Caki2 (cell line): ENCODE measurements around the gene C6orf141. TPM values are rescaled to one million over a fixed set of nuclear protein-coding genes. Genes with fewer than 3 reads are reported as not detected.

Source experiments
- DNase-seq: peaks from one replicate; pipeline ENCODE4 v3.0.0-alpha.2; 2015; ENCODE audit warnings: low read depth
- in situ Hi-C: cut with HindIII; loops from 2 replicates; pipeline ENCODE4 v1.10.0; 2016; ENCODE audit warnings: low sequenced_read_pairs, low pct_unique_long_range_greater_than_20kb, mixed read lengths
- total RNA-seq: library from RNA; depleted of rRNA; stranded (reverse); fragments of >200 nt; shearing (Covaris generic); gene quantifications from 2 replicates; pipeline ENCODE4 v1.2.3, GENCODE V29; 2014; ENCODE audit warnings: low replicate concordance; rRNA removed

The C6orf141 gene
- not detected in 2 replicates for total RNA-seq

DNA sequence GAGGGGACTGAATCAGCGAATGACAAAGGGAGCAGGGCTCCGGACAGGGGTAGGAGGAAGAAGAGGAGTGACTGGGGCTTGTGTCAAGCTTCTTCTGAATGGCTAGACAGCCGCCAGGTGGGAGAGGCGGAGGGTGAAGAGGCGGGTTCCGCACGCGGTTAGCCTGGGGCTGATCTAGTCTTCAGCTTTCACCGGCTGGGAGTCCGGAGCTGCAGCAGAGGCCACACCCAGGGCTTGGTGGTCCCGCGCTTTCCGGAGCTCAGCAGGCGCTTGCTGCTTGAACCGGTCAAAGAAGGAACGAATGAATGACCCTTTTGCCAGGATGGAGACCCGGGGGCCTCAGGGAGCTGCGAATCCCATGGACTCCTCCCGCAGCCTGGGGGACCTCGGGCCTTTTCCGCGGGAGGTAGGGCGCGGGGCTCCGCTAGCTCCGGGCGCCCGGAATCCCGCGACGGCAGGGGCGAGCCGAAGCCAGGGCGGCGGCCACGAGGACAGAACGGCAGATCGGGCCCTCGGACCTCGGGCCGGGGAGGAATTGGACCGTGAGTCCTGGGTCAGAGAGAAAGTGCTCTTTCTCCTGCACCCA lies at the start of gene C6orf141:
C6orf141 (plus strand) TSS at position 177 of the 586 bp plus-strand sequence; CDS start at position 302, 125 bp downstream.
- no peak for DNase-seq

DNA sequence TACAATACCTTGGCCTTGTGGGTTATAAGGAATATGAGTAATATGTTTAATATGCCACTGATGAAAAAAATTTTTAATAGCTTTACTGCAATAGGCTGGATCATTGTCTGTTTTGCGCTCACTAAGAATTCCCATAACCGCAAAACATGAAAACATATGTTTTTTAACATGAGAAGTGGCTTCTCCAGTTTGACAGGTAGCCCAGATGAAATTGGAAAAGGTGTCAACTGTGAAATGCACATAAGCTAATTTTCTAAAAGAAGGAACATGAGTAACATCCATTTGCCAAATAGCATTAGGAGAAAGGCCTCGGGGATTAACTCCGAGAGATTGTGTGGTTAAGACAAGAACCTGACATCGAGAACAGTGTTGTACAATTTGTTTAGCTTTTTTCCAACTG lies 45.8 kb upstream of the C6orf141 start:
- no peak for DNase-seq
- in situ Hi-C loops, result no loop called here

More for the DNA sequence above, at the start of gene C6orf141:
- in situ Hi-C loops, result no loop called here

DNA sequence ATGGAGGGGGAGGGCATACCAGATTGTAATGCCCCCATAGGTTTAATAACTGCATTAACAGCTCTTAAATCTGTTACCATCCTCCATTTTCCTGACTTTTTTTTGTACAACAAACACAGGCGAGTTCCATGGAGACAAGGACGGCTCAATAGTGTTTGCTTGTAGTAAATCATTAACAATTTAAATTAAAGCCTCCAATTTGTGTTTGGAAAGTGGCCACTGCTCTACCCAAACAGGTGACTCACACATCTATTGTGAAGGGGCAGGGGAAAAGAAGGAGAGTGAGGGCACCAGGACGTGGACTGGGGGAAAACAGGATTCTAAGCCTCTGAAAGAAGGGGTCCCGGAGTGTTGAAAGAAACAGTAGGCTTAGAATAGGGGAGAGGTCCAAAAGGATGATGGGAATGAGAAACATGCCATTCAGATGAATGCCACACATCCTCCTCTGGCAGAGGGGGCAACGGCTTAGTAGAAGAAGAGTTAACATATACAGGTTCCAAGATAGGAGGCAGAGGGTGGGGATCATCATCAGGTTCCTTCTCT lies 43.8 kb upstream of the C6orf141 start:
- in situ Hi-C loops, result no loop called here
- no peak for DNase-seq

DNA sequence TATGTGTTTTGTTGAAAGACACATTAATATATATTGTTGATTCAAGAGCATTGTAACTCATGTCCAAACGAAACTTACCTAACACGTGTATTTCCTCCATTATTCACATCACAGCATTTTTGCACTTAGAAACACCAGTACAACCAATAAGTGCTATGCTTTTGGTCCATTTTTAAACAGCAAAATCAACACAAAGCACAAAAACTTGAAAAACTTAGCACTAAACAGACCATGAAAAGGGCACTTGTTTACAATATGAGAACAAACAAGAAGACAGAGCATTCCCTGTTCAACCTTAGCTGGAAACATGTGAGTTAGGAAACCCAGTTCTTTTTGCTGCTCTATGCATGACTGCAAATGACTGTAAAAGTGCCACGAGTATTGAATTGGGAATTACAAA lies 41.1 kb upstream of the C6orf141 start:
- in situ Hi-C loops, result no loop called here

DNA sequence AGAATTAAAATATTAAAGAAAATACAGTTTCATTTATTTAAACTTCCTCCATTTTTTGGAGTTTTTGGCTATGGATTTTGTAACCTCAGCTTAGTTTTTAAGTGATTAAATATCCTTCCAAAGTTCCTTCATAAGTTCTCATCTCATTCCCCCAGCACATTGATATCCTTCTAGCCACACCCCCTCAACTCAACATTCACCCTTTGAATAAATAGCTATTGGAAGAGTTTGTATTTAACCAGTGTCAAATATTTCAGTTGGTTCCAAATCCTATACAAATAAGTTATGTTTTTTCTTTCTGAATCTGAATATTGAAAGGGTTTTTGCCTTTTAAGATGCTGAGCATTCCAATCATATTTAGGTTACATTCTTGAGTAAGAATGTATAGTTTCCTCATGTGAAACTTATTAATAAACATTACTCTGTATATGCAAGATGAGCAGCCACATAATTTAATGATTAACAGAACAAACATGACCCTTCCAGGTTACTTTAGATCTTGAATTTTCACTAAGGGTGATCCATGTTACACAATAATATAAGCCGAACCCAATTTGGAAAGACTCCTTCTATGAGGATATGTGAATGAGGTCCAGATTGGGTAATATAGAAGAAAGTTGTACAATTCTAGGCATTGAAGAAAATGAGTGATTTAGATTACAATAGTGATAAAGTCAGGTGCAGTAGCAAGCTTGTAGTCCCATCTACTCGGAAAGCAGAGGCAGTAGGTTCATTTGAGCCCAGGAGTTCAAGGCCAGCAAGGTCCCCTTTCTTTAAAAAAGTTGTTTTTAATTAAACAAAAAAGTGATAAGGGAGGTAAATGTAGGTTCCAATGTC lies 37.1 kb upstream of the C6orf141 start:
- in situ Hi-C loops, result no loop called here
- no peak for DNase-seq

More for the DNA sequence above, 41.1 kb upstream of the C6orf141 start:
- DNase-seq, result no peak

DNA sequence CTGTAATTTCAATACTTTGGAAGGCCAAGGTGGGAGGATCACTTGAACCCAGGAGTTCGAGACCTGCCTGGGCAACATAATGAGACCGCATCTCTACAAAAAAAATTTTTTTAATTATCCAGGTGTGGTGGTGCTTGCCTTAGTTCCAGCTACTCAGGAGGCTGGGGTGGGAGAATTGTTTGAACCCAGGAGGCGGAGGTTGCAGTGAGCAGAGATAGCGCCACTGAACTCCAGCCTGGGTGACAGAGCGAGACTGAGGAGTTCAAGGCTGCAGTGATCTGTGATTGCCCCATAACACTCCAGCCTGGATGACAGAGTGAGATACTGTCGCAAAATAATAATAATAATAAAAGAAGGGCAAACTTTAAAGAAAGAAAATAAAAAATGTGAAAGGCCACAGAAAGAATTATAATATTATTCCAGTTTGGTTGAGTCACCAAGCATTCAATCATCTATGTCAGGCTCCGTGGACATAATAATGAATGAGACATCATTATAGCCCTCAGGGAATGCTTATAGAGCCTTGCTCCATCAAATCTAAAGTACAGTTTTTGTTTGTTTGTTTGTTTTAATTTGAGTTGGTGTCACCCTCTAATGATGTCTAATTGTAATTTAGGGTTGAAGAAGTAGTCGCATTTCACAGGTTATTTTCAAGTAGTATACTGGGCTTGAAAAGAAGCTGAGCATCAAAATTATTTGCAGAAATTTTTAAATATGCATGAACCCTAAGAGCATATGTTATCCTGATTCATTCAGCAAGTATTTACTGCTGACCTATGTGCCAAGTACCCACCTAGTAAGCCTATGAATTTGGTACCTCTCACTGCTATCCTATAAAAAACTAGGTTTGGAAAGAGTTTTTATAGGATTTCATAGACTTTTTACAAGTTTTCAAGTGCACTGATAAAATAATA lies 35.6 kb upstream of the C6orf141 start:
- in situ Hi-C loops, result no loop called here
- DNase-seq, result no peak

DNA sequence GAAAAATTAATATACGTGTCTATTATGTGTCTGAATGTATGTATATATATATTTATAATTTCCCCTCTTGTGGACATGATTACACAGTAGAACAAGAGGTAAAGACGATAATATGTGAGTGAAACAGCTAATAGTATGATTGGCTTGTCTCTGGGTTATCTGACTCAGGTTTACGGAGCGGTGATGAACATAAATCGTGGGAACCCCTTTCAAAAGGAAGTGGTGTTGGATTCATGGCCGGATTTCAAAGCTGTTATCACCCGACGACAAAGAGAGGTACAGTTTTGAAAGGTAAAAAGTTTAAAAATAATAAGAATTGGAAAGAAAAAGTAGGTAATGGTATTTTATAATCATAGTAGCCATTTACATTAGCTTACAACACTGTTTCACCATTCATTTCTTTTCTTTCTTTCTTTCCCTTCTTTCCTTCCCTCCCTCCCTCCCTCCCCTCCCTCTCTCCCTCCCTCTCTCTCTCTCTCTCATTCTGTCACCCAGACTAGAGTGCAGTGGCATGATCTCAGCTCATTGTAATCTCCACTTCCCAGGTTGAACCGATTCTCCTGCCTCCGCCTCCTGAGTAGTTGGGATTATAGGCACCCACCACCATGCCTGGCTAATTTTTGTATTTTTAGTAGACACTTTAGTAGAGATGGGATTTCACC lies 34.9 kb upstream of the C6orf141 start:
- in situ Hi-C loops, result no loop called here
- no peak for DNase-seq

GRCh38 chr6:49516147-49516505 lies 34.3 kb upstream of the C6orf141 start:
- in situ Hi-C loops, result no loop called here
- no peak for DNase-seq

GRCh38 chr6:49517919-49518318 lies 32.5 kb upstream of the C6orf141 start:
- DNase-seq, result no peak
- in situ Hi-C loops, result no loop called here

GRCh38 chr6:49519660-49520059 lies 30.8 kb upstream of the C6orf141 start:
- in situ Hi-C loops, result no loop called here

DNA sequence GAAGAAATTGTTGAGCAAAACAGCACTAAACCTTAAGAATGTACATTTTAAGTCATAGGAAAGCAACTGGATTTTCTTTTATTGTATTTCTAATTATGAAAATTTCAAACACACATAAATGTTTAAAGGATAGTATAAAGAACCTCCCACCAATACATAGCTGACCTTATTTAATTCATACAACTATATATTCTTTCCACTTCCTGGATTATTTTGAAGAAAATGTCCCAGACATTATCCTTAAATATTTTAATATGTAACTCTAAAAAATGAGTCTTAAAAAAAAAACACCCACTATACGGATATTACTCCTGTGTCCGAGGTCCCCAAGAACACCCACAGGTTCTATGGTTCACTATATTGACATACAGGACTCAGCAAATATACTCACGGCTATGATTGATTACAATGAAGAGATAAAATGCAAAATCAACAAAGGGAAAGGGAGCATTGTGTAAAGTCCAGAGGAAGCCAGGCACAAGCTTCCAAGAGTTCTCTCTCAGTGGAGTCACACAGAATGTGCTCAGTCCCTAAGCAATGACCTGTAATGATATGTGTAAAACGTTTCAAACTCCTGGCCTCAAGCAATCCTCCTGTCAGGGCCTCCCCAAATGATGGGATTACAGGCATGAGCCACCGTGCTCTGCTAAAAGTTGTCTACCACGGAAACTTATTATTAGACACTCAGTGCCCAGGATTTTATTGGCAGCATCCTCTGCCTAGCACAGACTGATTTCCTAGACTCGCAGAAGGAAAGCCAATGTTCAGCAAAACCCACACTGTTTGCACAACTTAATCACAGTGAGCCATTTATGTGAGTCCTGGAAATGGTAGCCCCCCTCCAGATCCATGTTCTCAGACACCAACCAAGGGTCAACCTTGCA lies 27.5 kb upstream of the C6orf141 start:
- in situ Hi-C loops, result no loop called here
- DNase-seq, result no peak

More at GRCh38 chr6:49519660-49520059, 30.8 kb upstream of the C6orf141 start:
- no peak for DNase-seq

DNA sequence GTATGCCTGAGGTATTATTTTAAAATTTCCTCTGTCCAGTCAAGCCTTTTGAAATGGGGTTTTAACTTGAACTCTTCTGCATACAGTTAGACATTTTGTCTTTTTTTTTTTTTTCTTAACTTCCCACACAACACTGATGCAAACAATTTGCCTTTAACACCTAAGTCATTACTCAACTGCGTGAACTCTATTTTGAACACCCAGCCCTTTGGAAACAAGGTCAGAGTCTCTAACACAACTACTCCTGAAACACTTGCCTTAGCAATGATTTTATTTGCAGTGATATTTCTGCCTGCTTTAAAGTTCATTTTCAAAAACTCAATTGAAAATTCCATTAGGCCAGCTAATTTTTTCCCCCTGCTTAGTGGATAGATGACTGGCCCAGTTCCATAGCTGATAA lies 26.6 kb upstream of the C6orf141 start:
- in situ Hi-C loops, result no loop called here
- DNase-seq, result no peak

DNA sequence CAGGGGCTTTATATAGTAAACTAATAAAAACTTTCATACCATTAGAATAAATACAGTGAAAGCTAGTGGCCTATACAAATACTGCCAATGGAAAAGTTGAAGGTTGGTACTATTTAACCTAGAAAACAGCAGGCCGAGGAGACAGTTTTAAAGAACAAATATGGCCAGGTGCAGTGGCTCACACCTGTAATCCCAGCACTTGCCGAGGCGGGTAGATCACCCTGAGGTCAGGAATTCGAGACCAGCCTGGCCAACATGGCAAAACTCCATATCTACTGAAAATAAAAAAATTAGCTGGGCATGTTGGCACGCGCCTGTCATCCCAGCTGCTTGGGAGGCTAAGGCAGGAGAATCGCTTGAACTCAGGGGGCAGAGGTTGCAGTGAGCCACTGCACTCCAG lies 25.9 kb upstream of the C6orf141 start:
- in situ Hi-C loops, result no loop called here
- no peak for DNase-seq

DNA sequence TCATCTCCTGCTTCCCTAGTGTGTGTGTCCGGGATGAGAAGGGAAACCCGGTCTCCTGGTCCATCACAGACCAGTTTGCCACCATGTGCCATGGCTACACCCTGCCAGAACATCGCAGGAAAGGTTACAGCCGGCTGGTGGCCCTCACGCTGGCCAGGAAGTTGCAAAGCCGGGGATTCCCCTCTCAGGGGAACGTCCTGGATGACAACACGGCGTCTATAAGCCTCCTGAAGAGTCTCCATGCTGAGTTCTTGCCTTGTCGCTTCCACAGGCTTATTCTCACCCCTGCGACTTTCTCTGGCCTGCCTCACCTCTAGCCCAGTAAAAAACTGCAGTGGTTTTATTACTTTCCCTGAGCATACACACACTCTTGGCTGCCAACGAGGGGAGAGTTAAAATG lies 23.9 kb upstream of the C6orf141 start:
- DNase-seq, result no peak
- in situ Hi-C loops, result no loop called here

GRCh38 chr6:49527320-49527719 lies 23.1 kb upstream of the C6orf141 start:
- no peak for DNase-seq

GRCh38 chr6:49528571-49528970 lies 21.9 kb upstream of the C6orf141 start:
- in situ Hi-C loops, result no loop called here
- DNase-seq, result no peak

More at GRCh38 chr6:49527320-49527719, 23.1 kb upstream of the C6orf141 start:
- in situ Hi-C loops, result no loop called here

DNA sequence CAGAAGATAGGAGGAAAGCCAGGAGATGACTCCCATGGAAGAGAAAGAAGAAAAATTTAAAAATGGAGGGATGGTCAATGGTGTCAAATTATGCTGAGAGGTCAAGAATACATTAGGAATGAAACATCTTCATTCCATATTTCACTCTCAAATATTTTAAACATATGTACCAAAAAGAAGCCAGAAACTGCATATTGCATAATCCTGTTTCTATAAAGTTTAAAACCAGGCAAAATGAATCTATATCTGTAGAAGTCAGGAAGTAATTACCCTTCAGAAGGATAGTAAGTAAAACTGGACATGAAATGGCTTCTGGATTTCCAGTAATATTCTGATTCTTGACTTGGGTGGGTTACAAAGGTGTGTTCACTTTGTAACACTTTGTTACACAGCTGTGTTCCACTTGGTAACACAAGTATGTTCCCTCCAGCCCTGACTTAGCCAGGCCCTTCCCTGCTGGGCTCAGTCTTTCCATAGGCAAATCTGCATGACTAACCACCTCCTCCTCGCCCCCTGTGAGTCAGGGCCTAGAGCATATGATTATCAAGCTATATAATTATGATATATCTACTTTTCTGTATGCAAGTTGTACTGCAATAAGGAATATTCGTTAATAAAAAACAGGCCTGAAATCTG lies 20.2 kb upstream of the C6orf141 start:
- in situ Hi-C loops, result no loop called here
- no peak for DNase-seq
